Endothelial cell of umbilical vein (primary cell): ENCODE results near the gene AMN1. TPM values are rescaled to one million over a fixed set of nuclear protein-coding genes. Genes with fewer than 3 reads are reported as not detected.

Source experiments
- BruUV-seq: library from RNA; stranded (reverse); fragments of 400-500 nt; replicated peaks from 2 replicates; lab custom pipeline; 2021; lab: Mats Ljungman, UMichigan
- CTCF ChIA-PET: fragments of 300-600, 350-600 bp; sonication (Branson Sonifier 250); formaldehyde crosslinking; loops from one replicate; lab custom pipeline; 2021; ENCODE audit warnings: antibody characterized with exemption, inconsistent platforms; lab: Charles Lee
- POLR2A ChIA-PET: fragments of 300-600, 350-600 bp; sonication (Branson Sonifier 250); formaldehyde crosslinking; loops from one replicate; lab custom pipeline; 2021; ENCODE audit warnings: antibody characterized with exemption, inconsistent platforms; lab: Charles Lee
- DNase-seq: peaks from one replicate; pipeline ENCODE4 v3.0.0-alpha.2; 2011; ENCODE audit warnings: low read depth, low spot score
- FAIRE-seq: peaks from 2 replicates; lab custom pipeline; 2011; peaks lifted over from hg19 to GRCh38; lab: Jason Lieb, UNC
- H2AFZ ChIP-seq: 2 replicates; pipeline ENCODE4 v1.6.0; 2012; ENCODE audit warnings: low read depth, low read length, control low read depth, inconsistent platforms
- H3K27ac ChIP-seq: 2 replicates; pipeline ENCODE4 v1.5.1; 2011; ENCODE audit warnings: low read depth, mild to moderate bottlenecking, control low read depth, low read length, moderate library complexity; ENCODE audit not compliant: insufficient read depth
- H3K27me3 ChIP-seq, 2 experiments: 2 replicates each; pipeline versions ENCODE4 v1.6.0 to v1.6.1; 2011; ENCODE audit warnings: low read length in 2 of 2, mixed read lengths in 1 of 2; ENCODE audit not compliant: control insufficient read depth in 2 of 2, insufficient read depth in 2 of 2
- H3K36me3 ChIP-seq, 2 experiments: 2 replicates in 1 of 2; 3 replicates in 1 of 2; pipeline ENCODE4 v1.5.1; 2011; ENCODE audit warnings: low read length in 2 of 2, mild to moderate bottlenecking in 1 of 2, moderate library complexity in 1 of 2; ENCODE audit not compliant: control insufficient read depth in 2 of 2, insufficient read depth in 2 of 2; ENCODE audit errors: extremely low read depth in 1 of 2
- H3K4me1 ChIP-seq: 3 replicates; pipeline ENCODE4 v1.5.1; 2011; ENCODE audit warnings: mild to moderate bottlenecking, low read length; ENCODE audit not compliant: control insufficient read depth, insufficient read depth; ENCODE audit errors: extremely low read depth
- H3K4me2 ChIP-seq: 2 replicates; pipeline ENCODE4 v1.6.1; 2011; ENCODE audit warnings: low read length, control low read depth, mixed read lengths; ENCODE audit not compliant: insufficient read depth
- H3K4me3 ChIP-seq, 3 experiments: fragments of 200-600 bp in 1 of 3; sonication (generic), shearing (Covaris generic) in 1 of 3; replicated peaks in 1 of 3; 2 replicates each; pipeline ENCODE4 v1.5.1; 2011 to 2016; ENCODE audit warnings: control low read depth in 3 of 3, low read length in 3 of 3, mild to moderate bottlenecking in 2 of 3, inconsistent platforms in 1 of 3, low read depth in 1 of 3, moderate library complexity in 1 of 3; ENCODE audit not compliant: insufficient read depth in 1 of 3
- H3K79me2 ChIP-seq: 2 replicates; pipeline ENCODE4 v1.6.0; 2012; ENCODE audit warnings: low read length, inconsistent platforms; ENCODE audit not compliant: control insufficient read depth, insufficient read depth
- H3K9ac ChIP-seq: replicated peaks from 2 replicates; pipeline ENCODE3; 2011; ENCODE audit warnings: low read length, control low read depth; ENCODE audit not compliant: insufficient read depth; ENCODE audit errors: extremely low read depth
- H3K9me1 ChIP-seq: replicated peaks from 3 replicates; pipeline ENCODE4 v1.6.0; 2011; ENCODE audit warnings: mild to moderate bottlenecking, low read length; ENCODE audit not compliant: control insufficient read depth, insufficient read depth; ENCODE audit errors: extremely low read depth
- H3K9me3 ChIP-seq: replicated peaks from 2 replicates; pipeline ENCODE4 v1.5.1; 2012; ENCODE audit warnings: low read length, inconsistent platforms; ENCODE audit not compliant: control insufficient read depth, insufficient read depth
- H4K20me1 ChIP-seq: replicated peaks from 2 replicates; pipeline ENCODE3; 2011; ENCODE audit warnings: mild to moderate bottlenecking, low read length; ENCODE audit not compliant: control insufficient read depth, insufficient read depth; ENCODE audit errors: extremely low read depth
- EZH2 ChIP-seq: IDR thresholded peaks from 2 replicates; pipeline ENCODE4 v1.6.1; 2012; ENCODE audit warnings: borderline replicate concordance, low read depth, mild to moderate bottlenecking, moderate library complexity, low read length, inconsistent platforms; ENCODE audit not compliant: severe bottlenecking
- JUN ChIP-seq: IDR thresholded peaks from 2 replicates; pipeline ENCODE4 v1.6.1; 2011; ENCODE audit warnings: borderline replicate concordance, low read depth; ENCODE audit not compliant: insufficient read length, insufficient read depth
- POLR2A ChIP-seq: IDR thresholded peaks from 2 replicates; pipeline ENCODE4 v1.6.1; 2012; ENCODE audit warnings: low read depth, mild to moderate bottlenecking, control low read depth, low read length
- POLR2AphosphoS5 ChIP-seq: IDR thresholded peaks from 2 replicates; pipeline ENCODE4 v1.6.1; 2012; ENCODE audit warnings: low read depth, mild to moderate bottlenecking, control low read depth, low read length, moderate library complexity; ENCODE audit not compliant: insufficient read depth
- dilution Hi-C: fragments of 300-500 bp; cut with MboI; formaldehyde crosslinking; loops from one replicate; pipeline ENCODE4 v1.15.0; 2019; ENCODE audit warnings: low sequenced_read_pairs; ENCODE audit not compliant: extremely low pct_ligation_motif_present
- intact Hi-C: fragments of 100-400 bp; cut with micrococcal nuclease; formaldehyde crosslinking; loops from one replicate; pipeline ENCODE4 v1.10.0; 2022
- polyA plus RNA-seq, 4 experiments: library from polyadenylated mRNA; depleted of rRNA in 3 of 4; stranded (reverse) in 3 of 4; unstranded in 1 of 4; fragments of >200 nt; gene quantifications; 2 replicates each; pipeline versions ENCODE4 v1.2.1 to v1.2.3, GENCODE V29; 2011 to 2012; ENCODE audit warnings: missing spikeins in 1 of 4
- total RNA-seq: library from RNA; stranded (reverse); gene quantifications from 2 replicates; pipeline ENCODE4 v1.2.3, GENCODE V29; 2021
- TF ChIP-seq, protein P1 (sequence below): IDR thresholded peaks from 2 replicates; pipeline ENCODE4 v1.6.1; 2011; ENCODE audit not compliant: insufficient read depth, insufficient read length
- TF ChIP-seq, protein P2 (sequence below), 2 donors: IDR thresholded peaks; 1 replicate in 1 of 2; 2 replicates in 1 of 2; pipeline ENCODE4 v1.5.1; 2011; ENCODE audit warnings: low read length in 2 of 2, mild to moderate bottlenecking in 2 of 2, moderate library complexity in 2 of 2, control low read depth in 1 of 2, inconsistent platforms in 1 of 2, low read depth in 1 of 2; ENCODE audit not compliant: insufficient read depth in 1 of 2; ENCODE audit errors: extremely low read depth in 1 of 2

Gene AMN1
- total and polyA plus RNA-seq, 2 donors (not counting 3 experiments of a cell fraction or from before 2014, with no cell fraction given), result 8.5 to 18.0 TPM

DNA sequence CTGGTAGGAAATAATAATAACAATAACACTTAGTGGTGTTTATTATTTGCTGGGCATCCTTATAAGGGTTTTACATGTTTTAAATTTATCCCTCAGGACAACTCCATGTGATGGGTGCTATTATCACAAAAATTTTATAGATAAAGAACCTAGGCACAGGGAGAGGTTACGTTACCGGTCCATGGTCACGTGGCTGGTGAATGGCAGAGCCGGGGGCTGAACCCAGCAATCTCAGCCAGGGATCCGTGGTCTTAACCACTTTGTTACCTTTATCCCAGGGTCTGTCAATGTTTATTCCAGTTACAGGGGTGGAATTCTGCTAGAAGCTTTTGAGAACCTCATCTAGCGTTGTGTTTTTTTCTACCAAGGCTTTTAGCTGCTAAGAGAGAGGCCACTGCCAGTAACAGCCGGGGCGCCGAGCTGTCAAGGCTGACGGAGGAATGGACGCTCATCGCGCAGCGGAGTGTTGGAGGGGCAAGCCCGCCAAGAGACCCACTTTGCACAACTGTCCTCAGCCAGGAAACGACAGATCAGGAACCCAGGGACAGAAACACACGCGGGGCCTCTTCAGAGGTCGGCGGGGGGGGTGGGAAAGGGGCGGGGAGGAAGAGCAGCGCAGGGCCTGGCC, 418 bp downstream of the AMN1 start:
- TF ChIP-seq POLR2AphosphoS5 (no peak), EZH2 (no peak), POLR2A (no peak), JUN (no peak)
- TF ChIP-seq, protein P1, sequence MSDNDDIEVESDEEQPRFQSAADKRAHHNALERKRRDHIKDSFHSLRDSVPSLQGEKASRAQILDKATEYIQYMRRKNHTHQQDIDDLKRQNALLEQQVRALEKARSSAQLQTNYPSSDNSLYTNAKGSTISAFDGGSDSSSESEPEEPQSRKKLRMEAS, result peak; percentile 43
- TF ChIP-seq, protein P2, sequence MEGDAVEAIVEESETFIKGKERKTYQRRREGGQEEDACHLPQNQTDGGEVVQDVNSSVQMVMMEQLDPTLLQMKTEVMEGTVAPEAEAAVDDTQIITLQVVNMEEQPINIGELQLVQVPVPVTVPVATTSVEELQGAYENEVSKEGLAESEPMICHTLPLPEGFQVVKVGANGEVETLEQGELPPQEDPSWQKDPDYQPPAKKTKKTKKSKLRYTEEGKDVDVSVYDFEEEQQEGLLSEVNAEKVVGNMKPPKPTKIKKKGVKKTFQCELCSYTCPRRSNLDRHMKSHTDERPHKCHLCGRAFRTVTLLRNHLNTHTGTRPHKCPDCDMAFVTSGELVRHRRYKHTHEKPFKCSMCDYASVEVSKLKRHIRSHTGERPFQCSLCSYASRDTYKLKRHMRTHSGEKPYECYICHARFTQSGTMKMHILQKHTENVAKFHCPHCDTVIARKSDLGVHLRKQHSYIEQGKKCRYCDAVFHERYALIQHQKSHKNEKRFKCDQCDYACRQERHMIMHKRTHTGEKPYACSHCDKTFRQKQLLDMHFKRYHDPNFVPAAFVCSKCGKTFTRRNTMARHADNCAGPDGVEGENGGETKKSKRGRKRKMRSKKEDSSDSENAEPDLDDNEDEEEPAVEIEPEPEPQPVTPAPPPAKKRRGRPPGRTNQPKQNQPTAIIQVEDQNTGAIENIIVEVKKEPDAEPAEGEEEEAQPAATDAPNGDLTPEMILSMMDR (IDR thresholded peaks at IDR 0.05; ENCODE audit: extremely low read depth in 1 of 2, insufficient read depth in 1 of 2, low read depth in 1 of 2, low read length in 2 of 2), result no peak
- Histone ChIP-seq H3K9me3 (peaks cover 3% of the 10 kb centered on the region), H3K9me1 (no peaks in the 10 kb centered on the region), H2AFZ (peak overlapping the region; percentile 49), H3K27me3 (no peaks in the 10 kb centered on the region), H3K4me1 (peaks cover 32% of the 10 kb centered on the region), H3K27ac (peak overlapping the region; percentile 90), H4K20me1 (no peaks in the 10 kb centered on the region), H3K36me3 (no peaks in the 10 kb centered on the region), H3K9ac (peak overlapping the region; percentile 87), H3K4me3 (peak overlapping the region; percentile 24 to 75 (median 55)), H3K4me2 (peak overlapping the region; percentile 87), H3K79me2 (peaks cover 3% of the 10 kb centered on the region)
- CTCF ChIA-PET, result interaction anchor here (1.0 to 1.4 kb wide), 4 partner anchors 14 to 584 kb away, joined by 3 to 5 read pairs (median 4); no protein-coding TSS in a partner anchor
- peak; percentile 8 for FAIRE-seq
- BruUV-seq, result TSS peak; percentile 58
- dilution Hi-C loops, result no loop called here
- intact Hi-C loops, result loop anchor here (5.0 kb wide), 1 partner anchor 379 kb away; the partner anchor contains the start of gene BICD1
- POLR2A ChIA-PET, result interaction anchor here (0.7 to 1.2 kb wide), 5 partner anchors 13 to 231 kb away, joined by 3 to 11 read pairs (median 4); partner anchors contain the start of gene RESF1
- no peak for DNase-seq
